GM08714 (cell line): ENCODE measurements around the gene CREBL2.
"Not testable (repeated sequence)": the region's sequence is repeated elsewhere in the genome, so short reads cannot be mapped to it uniquely, and the experiment has no call there.

ENCODE experiments used
- H3K4me3 ChIP-seq: fragments of 200-500 bp; sonication (Bioruptor generic); 2 replicates; pipeline ENCODE4 v1.5.1; 2014; ENCODE audit warnings: mild to moderate bottlenecking, low read length, inconsistent platforms
- ZNF274 ChIP-seq: IDR thresholded peaks from 2 replicates; pipeline ENCODE4 v1.6.1; 2012; ENCODE audit warnings: mild to moderate bottlenecking, low read depth, low read length

The CREBL2 gene

GRCh38 chr12:12610711-12611110, 965 bp upstream of the CREBL2 start:
- peak overlapping the region; percentile 84; the same call in 1 of the 2 replicates for H3K4me3 ChIP-seq
- TF ChIP-seq ZNF274: no peak

DNA sequence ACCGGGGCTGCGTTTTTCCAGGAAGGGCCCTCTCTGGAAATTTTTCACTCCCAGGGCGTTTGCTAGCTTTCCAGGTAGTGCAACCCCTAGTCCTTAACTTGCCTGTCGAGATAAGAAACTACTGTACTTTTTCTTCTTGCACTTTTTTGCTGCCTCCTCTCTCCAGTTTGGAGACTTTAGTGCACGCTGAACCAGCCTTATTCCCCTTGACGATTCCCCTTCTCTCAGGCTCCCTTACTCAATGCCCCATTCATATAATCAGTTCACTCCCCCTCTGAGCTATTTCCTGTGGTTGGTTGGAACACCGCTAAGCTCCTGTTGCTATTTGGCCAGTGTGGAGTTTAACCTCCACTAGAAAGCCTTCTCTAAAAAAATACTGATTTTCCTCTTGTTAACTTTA, 682 bp downstream of the CREBL2 start:
- peak overlapping the region; percentile 84 for H3K4me3 ChIP-seq
- TF ChIP-seq ZNF274: no peak

GRCh38 chr12:12613344-12613743, 1.7 kb downstream of the CREBL2 start:
- no peak for TF ChIP-seq ZNF274
- H3K4me3 ChIP-seq: peak overlapping the region; percentile 14

DNA sequence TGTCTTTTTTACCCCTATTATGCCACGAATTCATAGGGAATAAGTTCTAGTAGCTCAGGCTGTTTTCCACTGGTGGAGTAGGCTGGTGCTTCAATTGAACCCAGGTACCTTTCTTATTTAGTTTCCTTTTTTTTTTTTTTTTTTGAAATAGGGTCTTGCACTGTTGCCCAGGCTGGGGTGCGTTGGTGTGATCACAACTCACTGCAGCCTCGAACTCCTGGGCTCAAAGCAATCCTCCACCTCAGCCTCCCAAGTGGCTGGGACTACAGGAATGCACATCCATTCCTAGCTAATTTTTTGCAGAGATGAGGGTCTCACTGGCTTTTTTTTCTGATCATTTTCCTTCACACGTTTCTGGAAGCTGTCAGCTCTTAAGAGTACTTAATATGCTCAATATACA, 2.7 kb downstream of the CREBL2 start:
- no peak overlapping the region for H3K4me3 ChIP-seq
- TF ChIP-seq ZNF274: no peak

DNA sequence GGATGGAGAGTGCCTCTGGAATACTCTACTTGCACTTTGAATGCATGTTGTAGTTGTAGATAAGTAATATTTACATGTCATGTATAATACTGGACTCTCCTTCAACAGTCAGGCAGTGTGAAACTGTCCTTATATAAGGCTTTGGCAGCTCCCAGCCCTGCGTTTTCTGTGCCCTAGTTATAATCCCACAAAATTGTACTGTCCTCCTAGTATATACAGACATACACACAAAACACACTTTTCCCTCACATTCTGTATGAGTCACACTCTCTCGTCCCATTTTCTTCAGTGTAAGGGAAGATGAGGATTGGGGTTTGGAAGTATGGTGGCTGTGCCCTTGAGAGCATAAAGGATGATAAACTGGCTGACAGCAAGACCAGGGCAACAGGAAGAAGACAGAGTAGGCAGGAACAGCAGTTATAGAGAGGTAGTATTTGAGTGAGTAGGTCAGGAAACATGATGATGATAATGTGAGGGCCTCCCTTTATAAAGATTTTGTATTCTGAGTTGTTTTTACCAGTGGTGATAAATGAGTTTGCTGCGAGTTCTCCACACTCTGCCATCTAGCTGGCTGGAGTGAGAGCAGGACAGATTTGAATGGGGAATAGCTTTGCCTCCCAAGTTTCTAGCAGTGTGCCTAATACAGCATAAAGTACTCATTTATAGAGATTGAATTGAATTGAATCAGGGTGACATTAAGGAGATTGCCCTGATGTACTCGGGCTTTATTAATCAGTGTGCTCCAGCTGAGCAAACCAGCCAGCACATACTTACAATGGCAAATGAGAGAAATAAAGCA, 5.0 kb downstream of the CREBL2 start:
- H3K4me3 ChIP-seq: no peak overlapping the region
- TF ChIP-seq ZNF274: no peak

DNA sequence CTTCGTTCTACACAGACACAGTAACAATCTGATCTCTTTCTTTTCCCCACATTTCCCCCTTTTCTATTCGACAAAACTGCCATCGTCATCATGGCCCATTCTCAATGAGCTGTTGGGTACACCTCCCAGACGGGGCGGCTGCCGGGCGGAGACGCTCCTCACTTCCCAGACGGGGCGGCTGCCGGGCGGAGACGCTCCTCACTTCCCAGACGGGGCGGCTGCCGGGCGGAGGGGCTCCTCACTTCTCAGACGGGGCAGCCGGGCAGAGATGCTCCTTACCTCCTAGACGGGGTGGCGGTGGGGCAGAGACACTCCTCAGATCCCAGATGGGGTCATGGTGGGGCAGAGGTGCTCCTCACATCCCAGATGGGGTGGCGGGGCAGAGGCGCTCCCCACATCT, 6.4 kb downstream of the CREBL2 start:
- H3K4me3 ChIP-seq: not testable (repeated sequence)

GRCh38 chr12:12620730-12621315, 9.1 kb downstream of the CREBL2 start:
- H3K4me3 ChIP-seq: no peak overlapping the region
- no peak for TF ChIP-seq ZNF274

GRCh38 chr12:12622418-12622817, 10.7 kb downstream of the CREBL2 start:
- TF ChIP-seq ZNF274: no peak
- H3K4me3 ChIP-seq: no peak overlapping the region

DNA sequence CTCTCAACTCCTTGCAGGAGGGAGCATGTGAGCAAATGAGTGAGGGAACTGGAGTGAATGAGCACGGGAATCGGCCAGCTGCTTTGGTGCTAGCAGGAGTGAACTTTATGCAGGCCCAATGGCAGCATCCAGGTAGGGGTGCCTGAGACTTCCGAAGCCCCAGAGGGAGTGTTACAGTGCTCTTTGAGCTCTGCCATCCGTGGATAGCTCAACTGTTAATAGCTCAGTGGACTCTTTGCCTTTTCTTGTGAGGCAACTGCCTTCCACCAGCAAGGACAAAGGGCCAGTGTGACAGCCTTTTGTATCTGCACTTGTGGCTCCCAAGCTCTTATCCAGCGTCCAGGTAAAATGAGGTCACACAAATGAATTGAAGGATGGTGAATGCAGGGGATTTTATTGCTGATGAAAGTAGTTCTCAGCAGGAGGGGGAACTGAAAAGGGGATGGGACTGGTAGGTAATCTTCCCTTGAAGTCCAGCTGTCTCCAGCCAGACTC, 12.9 kb downstream of the CREBL2 start:
- no peak for TF ChIP-seq ZNF274

DNA sequence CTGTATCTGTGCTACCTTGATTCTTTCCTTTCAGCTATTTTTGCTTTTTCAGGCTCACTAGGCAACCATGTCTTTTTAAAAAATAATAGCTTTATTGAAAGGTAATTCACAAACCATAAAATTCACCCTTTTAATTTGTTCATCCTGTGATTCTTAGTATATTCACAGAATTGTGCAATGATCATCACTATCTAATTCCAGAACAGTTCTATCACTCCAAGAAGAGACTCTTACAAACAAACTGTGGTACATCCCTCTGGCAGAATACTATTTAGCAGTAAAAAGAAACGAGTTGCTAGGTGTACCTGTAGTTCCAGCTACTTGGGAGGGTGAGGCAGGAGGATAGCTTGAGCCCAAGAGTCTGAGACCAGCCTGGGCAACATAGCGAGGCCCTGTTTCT, 14.8 kb downstream of the CREBL2 start:
- TF ChIP-seq ZNF274: no peak
- H3K4me3 ChIP-seq: no peak overlapping the region

More for the DNA sequence above, 12.9 kb downstream of the CREBL2 start:
- no peak overlapping the region for H3K4me3 ChIP-seq

GRCh38 chr12:12627308-12627827, 15.7 kb downstream of the CREBL2 start:
- no peak for TF ChIP-seq ZNF274
- H3K4me3 ChIP-seq: no peak overlapping the region

GRCh38 chr12:12628013-12628412, 16.3 kb downstream of the CREBL2 start:
- no peak for TF ChIP-seq ZNF274
- no peak overlapping the region for H3K4me3 ChIP-seq

- H3K4me3 ChIP-seq: no peak overlapping the region
- no peak for TF ChIP-seq ZNF274
These were observed 19.2 kb downstream of the CREBL2 start for GRCh38 chr12:12630850-12631249.

- no peak overlapping the region for H3K4me3 ChIP-seq
- no peak for TF ChIP-seq ZNF274
These were observed 24.0 kb downstream of the CREBL2 start for GRCh38 chr12:12635651-12636050.

- no peak overlapping the region for H3K4me3 ChIP-seq
- no peak for TF ChIP-seq ZNF274
These were observed 25.0 kb downstream of the CREBL2 start for GRCh38 chr12:12636641-12637040.

GRCh38 chr12:12639995-12640394, 28.3 kb downstream of the CREBL2 start:
- H3K4me3 ChIP-seq: not testable (repeated sequence)
